HG03039 (cell line): ENCODE measurements around the gene NEGR1.
"Not testable (repeated sequence)": the region's sequence is repeated elsewhere in the genome, so short reads cannot be mapped to it uniquely, and the experiment has no call there.

ENCODE experiments used
- ATAC-seq: cut with Tn5 transposase; IDR thresholded peaks from one replicate; pipeline ENCODE4 v1.9.1; 2021; ENCODE audit warnings: mild to moderate bottlenecking, moderate library complexity; ENCODE audit not compliant: unreplicated experiment

The NEGR1 gene

DNA sequence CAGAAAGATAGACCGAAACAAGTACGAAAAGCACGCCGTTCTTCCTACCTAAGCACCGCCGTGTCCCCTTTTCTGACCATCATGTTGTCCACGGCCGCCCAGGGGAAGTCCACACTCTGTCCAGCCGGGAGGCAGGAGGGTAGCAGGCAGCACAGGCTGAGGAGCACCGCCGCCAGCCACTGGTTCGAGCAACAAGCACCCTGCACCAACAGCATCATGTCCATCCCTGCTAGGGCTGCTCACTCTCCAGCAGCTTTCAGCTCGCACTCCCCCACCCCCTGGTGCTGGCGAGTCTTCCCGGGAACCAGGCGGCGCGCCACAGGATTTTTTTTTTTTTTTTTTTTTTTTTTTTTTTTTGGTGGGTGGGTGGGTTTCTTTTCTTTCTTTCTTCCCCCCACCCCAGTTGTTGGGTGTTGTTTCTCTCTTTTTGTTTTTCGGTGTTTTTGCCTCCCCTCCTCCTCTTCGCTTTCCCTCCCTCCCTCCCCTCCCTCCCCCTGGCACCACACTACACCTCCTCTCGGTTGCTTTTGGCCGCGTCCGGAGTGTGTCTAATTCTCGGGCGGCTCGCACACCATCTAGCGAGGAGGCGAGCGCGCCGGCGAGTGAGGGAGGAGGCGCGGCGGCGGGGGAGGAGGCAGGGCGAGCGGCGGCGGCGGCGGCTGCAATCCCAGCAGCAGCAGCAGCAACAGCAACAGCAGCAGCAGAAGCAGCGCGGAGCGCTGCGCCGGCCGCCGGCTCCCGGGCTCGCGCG is at the start of gene NEGR1:
Gene NEGR1 (minus strand): TSS at position 269 of the 751 bp plus-strand sequence.
- ATAC-seq: peak; percentile 87

DNA sequence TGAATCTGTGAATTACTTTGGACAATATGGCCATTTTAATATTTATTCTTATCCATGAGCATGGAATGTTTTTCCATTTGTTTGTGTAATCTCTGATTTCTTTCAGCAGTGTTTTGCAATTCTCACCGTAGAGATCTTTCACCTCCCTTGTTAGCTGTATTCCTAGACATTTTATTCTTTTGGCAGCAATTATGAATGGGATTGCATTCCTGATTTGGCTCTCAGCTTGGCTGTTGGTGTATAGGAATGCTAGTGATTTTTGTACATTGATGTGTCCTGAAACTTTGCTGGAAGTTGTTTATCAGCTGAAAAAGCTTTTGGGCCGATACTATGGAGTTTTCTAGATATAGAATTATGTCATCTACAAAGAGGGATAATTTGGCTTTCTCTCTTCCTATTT is 44.2 kb upstream of the NEGR1 start:
- no peak for ATAC-seq

DNA sequence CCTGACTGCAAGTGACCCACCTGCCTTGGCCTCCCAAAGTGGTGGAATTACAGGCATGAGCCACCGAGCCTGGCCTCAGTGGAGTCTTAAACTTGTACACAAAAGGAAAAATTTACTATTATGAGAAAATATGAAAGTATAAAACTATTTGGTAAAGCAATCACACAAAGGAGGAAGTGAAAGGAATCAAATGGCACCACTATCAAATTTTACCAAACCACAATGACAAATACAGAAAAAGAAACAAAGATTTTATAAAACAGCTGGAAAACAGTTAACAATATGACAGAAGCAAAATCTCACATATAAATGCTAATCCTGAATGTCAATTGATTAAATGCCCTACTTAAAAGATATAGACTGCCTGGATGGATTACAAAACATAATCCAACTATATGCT is 42.1 kb upstream of the NEGR1 start:
- no peak for ATAC-seq

DNA sequence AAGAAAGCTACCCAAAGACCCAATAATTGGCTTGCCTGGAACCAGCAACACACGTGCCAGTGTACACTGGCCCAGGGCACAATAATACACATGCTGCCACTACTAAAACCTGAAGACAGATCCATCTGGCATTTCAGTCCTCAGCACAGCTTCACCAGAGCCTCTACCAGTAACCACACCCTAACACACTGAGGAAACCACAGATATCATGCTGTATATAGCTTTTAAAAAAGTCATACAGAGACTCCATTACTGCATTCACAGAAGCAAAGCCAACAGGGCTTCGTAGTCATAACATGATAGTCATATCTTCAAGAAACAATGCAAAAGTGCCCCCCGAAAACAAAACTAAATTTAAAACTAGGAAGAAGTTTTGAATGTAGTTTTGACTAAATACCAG is 40.6 kb upstream of the NEGR1 start:
- ATAC-seq: no peak

DNA sequence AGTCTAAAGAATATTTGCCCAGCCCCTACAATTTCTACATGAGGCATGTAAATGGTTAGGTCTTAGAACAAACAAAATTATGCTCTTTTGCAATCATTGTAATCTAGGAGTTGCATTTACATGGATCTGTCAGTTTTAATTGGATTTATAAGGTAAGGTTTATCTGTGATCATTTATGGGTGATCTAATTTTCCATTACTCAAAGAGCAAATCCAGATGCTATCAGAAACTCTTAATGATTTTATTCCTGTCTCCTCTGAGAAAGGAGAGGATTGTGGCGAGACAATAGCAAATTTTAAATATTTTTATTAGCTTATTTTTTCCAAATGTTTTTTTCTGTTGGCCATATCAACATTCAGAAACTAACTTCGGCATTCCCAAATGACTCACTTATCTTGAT is 14.2 kb upstream of the NEGR1 start:
- no peak for ATAC-seq

DNA sequence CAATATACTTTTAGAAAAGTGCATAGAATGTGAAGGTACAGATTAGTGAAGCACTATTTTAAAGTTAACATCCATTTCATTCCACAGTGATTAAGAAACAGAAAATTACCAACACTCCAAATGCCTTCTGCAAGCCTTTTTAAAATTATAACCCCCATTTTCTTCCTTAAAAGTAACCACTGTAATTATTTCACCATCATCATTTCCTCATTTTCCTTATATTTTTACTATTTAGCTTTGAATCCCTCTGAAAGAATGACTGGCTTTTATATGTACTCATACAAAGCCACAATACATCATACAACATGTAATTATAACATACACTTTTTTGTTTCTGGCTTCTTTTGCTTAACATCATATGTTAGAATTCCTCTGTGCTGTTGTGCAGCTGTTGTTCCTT is 6.5 kb upstream of the NEGR1 start:
- ATAC-seq: no peak

DNA sequence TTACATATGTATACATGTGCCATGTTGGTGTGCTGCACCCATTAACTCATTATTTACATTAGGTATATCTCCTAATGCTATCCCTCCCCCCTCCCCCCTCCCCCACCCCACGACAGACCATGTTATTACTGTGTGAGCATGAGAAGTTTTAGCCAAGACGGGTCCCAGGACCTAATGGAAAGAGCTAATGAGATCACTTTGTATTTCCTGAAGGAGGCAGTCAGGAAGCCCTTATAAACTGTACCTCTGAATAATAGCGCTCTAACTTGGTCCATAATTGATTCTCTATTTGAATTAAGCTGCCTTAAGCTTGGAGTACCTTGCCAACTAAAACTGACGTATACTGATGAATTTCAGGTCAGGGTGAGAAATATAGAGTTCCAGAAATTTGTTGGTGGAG is 4.1 kb upstream of the NEGR1 start:
- ATAC-seq: no peak

DNA sequence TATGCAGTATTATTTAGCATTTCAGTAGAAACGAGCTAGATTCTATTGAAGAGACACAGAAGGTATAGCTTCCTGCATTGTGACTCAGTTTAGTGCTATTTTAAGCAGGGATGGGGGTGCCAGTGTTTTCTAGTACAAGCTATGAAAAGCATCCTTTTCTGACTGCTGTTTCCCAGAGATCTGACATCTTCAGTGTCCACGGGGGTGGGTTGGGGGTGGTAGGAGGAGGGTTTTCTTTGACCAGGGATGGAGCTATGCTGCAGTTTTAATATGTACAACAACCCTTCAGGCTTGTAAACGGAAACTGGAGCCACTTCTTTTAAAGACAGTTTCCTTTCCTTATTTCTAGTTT is 2.7 kb upstream of the NEGR1 start:
- no peak for ATAC-seq

DNA sequence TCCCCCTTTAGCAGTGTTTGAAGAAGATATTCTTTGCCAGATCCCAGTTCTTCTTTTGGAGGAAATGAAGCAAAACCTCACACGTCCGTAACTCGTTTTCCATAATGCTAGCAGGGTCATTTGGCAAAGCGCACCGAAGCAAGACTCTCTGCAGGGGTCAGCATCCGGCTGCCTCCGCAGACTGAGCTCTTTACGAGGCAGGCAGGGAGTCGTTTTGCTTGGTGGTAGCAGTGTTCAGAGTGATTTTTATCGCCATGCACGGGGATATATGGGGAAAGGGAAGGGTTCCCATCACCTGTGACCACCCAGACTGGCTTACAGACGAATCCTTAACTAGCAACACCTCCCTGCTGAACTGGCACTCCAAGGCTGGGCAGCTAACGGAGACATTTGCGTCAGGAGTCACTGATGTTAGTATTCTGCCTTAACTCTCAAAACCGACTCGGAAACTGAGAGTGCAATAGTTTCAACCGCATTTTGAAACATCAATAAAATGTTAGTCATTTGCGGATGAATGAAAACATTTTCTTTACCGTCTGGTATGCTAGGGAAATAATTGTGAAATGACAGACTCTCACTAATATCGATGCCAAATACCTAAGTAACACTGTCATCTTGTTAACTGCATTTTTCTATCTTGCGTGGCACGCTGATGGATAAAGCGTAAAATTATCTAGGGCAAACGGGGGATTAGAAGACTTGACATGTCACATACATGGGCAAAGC is 2.2 kb upstream of the NEGR1 start:
- peak; percentile 58 for ATAC-seq

DNA sequence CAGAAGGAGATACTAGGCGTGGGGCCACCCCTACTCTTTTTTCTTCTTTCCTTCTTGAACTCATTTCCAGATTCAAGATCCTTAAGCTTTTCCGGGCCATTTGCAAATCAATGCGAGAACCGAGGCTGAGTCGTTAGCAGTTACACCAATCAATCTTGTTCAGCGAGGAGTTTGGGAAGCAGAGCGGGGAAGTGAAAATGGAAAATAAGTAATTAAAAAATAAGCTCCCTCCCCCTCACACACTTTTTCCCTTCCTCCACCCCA is 1.7 kb upstream of the NEGR1 start:
- no peak for ATAC-seq

DNA sequence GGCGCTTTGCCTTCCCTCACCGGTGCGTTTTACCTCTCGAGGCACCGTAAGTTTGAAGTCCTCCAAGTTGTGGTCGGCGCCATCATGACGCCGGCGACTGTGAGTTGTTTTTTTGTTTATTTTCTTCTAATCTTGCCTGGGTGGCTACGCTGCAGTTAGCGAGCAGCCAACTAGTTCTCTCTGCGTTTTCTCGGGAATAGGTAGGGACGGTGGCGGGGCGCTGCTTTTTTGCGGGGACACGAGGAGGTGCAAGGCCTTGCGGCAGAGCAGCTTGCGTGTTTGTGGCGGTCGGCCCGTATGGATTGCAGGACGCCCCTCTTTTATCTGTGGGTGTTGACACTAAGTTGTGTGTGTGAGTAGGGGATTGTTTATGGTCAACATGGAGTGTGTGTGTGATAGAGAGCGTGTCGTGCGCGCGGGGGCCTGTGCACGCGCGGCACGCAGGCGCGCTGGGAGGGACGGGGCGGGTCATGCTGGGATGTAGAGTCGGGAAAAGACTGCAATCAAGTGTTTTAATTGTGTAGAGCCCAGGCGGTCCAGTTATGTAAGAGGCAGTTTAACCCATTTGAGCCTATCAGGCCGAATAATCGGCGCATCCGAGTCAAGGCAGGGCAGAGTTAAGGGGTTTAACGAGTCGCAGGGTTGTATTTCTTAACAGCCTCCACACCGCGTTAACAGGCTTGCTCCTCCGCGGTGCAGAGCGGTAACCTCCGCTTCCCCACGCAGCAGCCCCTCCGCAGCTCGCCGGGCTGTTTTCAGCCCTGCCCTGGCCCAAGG is 1.2 kb upstream of the NEGR1 start:
- ATAC-seq: no peak

DNA sequence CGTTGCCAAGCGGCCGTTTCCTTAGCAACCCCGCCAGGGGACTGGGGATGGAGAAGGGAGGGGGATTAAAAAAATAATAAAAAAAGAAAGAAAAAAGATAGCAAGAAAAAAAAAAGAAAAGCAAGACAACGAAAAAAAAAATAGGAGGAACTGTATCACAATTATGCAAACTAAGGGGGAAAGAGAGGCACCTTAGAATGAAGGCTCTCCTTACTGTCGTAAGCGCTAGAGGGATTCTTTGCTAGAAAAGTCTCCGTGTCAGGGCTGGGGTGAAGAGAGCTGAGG is 625 bp upstream of the NEGR1 start:
- ATAC-seq: no peak

DNA sequence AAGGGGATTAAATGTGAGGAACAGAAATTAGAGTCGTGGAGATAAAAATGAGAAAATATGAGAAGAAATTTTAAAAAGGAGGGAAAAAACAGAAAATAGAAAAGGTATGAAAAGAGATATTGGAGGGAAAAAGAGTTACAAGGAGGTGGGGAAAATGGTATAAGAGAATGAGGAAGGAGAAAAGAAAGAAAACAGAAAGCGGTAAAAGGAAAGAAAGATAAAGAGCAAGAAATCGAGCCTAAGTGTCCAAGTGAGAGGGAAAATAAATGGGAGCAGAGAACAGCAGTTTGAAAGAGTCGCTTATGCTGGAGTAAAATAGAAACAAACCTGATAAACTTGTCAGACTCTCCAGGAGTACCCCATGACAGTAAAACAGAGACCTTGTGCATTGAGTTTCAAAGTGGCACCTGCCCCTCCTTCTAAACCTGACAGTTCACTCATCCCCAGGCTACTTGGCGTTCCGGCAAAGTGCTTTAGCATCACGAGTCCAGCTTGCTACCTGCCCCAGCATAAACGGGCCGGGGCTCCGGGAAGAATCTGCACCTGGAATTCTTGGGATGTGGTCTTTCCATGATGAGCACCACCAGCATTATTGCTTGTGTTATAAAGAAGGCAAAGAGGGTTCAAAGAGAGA is 585 bp downstream of the NEGR1 start:
- ATAC-seq: no peak

DNA sequence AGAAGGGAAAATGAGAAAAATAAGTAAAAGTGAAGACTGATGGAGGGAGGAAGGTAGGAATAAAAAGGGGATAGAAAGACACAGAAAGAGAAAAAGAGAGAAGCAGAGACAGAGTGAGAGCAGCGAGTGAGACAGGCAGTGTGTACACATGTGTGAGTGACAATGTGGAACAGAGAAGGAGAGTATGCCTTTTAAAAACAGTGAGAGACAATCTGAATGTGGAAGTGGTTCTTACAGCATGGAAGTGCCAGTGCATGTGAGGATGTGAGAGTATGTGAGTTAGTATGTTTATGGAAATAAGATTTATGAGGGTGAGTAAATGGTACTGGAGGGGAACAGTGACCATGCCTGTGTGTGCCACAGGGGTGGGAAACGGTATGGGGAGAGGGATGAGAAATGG is 1.2 kb downstream of the NEGR1 start:
- no peak for ATAC-seq

DNA sequence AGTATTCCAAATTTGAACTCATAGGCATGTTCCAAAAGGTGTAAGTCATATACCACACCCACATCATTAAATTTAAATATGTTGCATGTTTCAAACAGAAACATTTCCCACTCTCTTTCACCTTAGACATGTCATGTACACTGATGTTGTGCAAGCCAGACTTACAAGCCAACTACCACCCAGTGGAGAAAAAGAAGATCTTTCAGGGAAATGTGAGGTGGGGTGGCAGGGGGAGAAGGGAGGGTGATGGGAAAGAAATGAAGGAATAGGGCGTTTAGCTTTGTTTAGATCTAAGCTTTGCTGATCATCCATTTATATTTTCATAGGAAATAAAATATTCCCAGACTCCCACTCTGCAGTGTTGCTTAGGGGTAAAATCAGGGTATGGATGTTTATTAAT is 1.6 kb downstream of the NEGR1 start:
- no peak for ATAC-seq

DNA sequence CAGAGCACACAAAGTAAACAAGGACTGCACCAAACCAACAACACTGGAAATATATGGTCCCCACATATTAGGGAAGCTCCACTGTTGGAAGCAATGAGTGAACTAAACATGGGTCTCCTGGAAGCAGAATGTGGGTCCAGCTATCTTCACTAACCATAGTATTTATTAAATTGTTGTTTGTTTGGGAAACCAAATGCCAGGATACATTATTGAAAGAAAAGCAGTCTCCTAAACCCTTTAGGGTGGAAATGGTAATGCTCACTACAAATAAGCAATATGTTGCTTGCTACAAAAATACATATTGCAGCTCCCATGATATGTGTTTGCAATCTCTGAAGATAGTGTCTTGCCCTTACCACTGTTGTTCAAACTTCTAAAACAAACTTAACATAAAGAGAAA is 2.2 kb downstream of the NEGR1 start:
- no peak for ATAC-seq

DNA sequence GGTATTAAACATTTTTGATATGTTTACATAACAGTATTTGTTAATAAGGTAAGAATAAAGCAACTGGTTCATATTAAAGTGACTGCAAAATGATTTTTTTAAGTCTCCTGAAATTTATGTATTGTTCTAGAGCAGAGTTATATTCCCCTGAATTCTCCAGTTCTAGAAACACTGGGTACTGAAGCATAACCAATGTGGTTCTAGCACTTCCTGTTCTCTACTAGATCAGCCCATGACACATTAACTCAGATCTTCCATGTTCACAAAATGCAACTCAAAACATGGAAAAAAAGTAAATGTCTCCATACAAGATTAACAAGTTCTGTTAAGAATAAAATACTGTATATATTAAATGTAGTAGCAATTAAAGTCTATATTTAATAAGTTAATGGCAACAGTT is 3.9 kb downstream of the NEGR1 start:
- no peak for ATAC-seq

DNA sequence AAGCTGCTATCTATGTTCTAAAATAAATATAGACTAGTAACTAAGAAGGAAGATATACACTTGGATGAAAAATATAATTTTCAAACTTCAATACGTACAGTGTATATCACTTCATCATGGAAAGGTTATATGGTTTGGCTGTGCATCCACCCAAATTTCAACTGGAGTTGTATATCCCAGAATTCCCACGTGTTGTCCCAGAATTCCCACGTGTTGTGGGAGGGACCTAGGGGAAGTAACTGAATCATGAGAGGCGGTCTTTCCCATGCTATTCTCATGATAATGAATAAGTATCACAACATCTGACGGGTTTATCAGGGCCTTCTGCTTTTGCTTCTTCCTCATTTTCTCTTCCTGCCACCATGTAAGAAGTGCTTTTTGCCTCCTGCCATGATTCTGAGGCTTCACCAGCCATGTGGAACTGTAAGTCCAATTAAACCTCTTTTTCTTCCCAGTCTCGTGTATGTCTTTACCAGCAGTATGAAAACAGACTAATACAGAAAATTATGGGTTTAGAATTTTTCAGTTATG is 10.7 kb downstream of the NEGR1 start:
- ATAC-seq: no peak

DNA sequence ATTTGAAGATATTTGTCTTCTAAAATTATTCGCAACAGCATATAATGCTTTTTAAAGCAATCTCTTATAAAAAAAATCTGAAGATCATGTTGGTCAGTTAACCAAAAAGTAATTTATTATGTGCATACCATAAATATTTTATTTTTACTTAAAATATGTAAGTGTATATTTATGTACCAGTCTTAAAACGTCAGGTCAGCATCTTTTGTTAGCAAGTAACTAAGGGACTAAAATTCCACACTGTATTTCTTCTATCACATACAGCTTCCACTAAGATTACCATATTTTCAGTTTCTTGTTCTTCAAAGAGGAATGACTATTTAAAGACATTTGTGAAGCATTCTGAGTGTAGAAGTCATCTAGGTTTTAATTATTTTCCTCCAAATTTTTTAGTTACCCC is 19.6 kb downstream of the NEGR1 start:
- ATAC-seq: no peak

DNA sequence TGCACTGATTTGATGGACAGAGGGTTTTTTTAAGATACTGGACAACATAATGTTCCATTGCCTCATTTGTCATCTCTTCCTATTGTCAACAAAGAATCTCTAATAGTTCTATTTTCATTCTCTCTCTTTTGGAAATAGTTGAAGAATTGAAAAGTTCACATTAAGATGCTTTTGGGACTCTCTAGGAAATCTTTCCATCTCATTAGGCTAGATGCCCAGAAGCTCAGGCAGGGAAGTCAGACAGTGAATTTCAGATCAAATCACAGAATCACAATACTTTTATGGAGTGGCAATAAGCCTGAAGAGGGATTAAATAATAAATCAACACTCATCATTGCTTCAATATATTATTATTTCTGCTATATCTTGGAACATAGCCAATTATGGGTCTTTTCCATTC is 29.2 kb downstream of the NEGR1 start:
- no peak for ATAC-seq

DNA sequence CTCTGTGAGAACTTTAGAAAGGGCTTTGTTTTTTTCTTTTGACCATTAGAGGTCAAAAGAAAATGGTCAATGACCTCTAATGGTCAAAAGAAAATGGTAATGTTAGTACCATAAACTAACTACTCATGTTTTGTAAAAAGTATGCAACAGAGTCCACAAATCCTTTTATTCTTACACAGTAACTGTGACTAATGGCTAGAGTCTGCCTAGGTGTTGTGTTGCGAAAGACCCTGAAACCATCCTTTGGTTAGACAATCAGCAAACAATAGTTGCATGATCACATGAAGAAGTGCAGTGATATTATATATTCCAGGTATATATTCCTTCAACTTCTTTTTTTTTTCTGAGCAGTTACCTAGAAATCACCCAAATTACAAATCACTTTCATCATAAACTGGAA is 40.9 kb downstream of the NEGR1 start:
- ATAC-seq: no peak

DNA sequence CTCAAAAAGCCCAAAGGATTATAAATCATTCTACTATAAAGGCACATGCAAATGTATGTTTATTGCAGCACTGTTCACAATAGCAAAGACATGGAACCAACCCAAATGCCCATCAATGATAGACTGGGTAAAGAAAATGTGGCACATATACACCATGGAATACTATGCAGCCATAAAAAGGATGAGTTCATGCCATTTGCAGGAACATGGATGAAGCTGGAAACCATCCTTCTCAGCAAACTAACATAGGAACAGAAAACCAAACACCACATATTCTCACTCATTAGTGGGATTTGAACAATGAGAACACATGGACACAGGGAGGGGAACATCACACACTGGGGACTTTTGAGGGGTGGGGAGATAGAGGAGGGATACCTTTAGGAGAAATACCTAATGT is 46.4 kb downstream of the NEGR1 start:
- not testable (repeated sequence) for ATAC-seq
